Loucy (cell line): ENCODE data around the gene CHRNA5.

Source experiments
- EZH2phosphoT487 ChIP-seq: fragments of 200-600 bp; IDR thresholded peaks from 2 replicates; pipeline ENCODE4 v1.6.1; 2018; ENCODE audit warnings: antibody characterized with exemption, mild to moderate bottlenecking, moderate library complexity, borderline replicate concordance
- TF ChIP-seq, protein P1 (sequence below): fragments of 200-600 bp; sonication (generic); conservative IDR thresholded peaks from 2 replicates; pipeline ENCODE4 v1.5.1; 2014; ENCODE audit warnings: mild to moderate bottlenecking, antibody characterized with exemption, low read length

DNA sequence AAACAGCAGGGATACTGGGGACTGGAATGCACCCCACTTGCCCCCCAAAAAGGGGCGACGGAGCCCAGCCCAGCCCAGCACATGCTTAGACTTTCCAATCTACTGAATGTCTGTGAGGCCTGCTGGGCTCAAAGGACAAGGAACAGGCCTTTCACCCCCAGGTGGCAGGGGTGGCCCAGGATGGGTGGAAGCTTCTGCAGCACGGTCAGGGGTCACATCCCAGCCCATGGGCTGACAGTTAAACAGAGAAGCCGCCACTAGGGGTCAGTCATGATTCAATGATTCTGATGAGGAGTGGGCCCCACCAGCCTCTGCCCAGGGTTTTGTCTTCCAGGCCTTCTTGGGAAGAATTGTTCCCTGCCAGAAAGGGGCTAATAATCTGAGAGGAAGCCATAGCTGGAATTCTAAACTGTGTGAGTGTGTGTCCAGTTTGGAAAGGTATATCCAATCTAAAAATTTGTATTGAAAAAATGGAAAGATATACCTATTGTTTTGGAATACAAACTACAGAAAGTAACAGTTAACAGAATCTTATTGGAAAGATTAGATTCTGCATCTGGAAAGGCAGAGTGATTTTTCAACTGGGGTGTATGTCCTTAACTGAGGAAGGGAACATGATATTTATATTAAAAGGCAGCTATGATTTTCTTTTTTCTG is 73.5 kb downstream of the CHRNA5 start:
- TF ChIP-seq, protein P1, sequence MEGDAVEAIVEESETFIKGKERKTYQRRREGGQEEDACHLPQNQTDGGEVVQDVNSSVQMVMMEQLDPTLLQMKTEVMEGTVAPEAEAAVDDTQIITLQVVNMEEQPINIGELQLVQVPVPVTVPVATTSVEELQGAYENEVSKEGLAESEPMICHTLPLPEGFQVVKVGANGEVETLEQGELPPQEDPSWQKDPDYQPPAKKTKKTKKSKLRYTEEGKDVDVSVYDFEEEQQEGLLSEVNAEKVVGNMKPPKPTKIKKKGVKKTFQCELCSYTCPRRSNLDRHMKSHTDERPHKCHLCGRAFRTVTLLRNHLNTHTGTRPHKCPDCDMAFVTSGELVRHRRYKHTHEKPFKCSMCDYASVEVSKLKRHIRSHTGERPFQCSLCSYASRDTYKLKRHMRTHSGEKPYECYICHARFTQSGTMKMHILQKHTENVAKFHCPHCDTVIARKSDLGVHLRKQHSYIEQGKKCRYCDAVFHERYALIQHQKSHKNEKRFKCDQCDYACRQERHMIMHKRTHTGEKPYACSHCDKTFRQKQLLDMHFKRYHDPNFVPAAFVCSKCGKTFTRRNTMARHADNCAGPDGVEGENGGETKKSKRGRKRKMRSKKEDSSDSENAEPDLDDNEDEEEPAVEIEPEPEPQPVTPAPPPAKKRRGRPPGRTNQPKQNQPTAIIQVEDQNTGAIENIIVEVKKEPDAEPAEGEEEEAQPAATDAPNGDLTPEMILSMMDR, result peak; percentile 82
- no peak for TF ChIP-seq EZH2phosphoT487
